Adipocyte (in vitro differentiated cells): ENCODE measurements around the gene ALOX15B.

ENCODE experiments used
- DNase-seq: peaks from one replicate; pipeline ENCODE4 v3.0.0-alpha.2; 2015; ENCODE audit warnings: low read depth
- H3K27me3 ChIP-seq: replicated peaks from 2 replicates; pipeline ENCODE4 v1.7.0; 2013; ENCODE audit warnings: mild to moderate bottlenecking, low read length, moderate library complexity; ENCODE audit not compliant: control insufficient read depth, insufficient read depth
- H3K36me3 ChIP-seq: 2 replicates; pipeline ENCODE4 v1.7.0; 2013; ENCODE audit warnings: low read length, mild to moderate bottlenecking, moderate library complexity; ENCODE audit not compliant: control insufficient read depth, insufficient read depth, severe bottlenecking
- H3K4me1 ChIP-seq: 2 replicates; pipeline ENCODE4 v1.7.0; 2013; ENCODE audit warnings: mild to moderate bottlenecking, low read length, moderate library complexity; ENCODE audit not compliant: control insufficient read depth, insufficient read depth
- H3K4me3 ChIP-seq: 2 replicates; pipeline ENCODE4 v1.7.0; 2013; ENCODE audit warnings: mild to moderate bottlenecking, low read length, moderate library complexity
- H3K9ac ChIP-seq: 2 replicates; pipeline ENCODE4 v1.7.0; 2013; ENCODE audit warnings: mild to moderate bottlenecking, low read length, moderate library complexity
- H3K9me3 ChIP-seq: 2 replicates; pipeline ENCODE4 v1.7.0; 2013; ENCODE audit warnings: mild to moderate bottlenecking, low read length, moderate library complexity; ENCODE audit not compliant: control insufficient read depth

ALOX15B gene

GRCh38 chr17:8015236-8015956 lies 23.5 kb upstream of the ALOX15B start:
- Histone ChIP-seq H3K36me3 (no peaks in the 10 kb centered on the region), H3K4me3 (no peak overlapping the region), H3K9ac (peak overlapping the region; percentile 54), H3K9me3 (no peaks in the 10 kb centered on the region), H3K27me3 (peaks cover 29% of the 10 kb centered on the region), H3K4me1 (peaks cover 24% of the 10 kb centered on the region)
- no peak for DNase-seq

- H3K36me3 ChIP-seq = no peaks in the 10 kb centered on the region
- H3K9me3 ChIP-seq = no peaks in the 10 kb centered on the region
- peak overlapping the region; percentile 54 for H3K9ac ChIP-seq
- H3K27me3 ChIP-seq = peaks cover 29% of the 10 kb centered on the region
- H3K4me3 ChIP-seq = peak overlapping the region; percentile 62
- H3K4me1 ChIP-seq = peaks cover 24% of the 10 kb centered on the region
- DNase-seq = no peak
These were observed 22.8 kb upstream of the ALOX15B start for GRCh38 chr17:8015957-8016631.

- Histone ChIP-seq H3K27me3 (peaks cover 29% of the 10 kb centered on the region), H3K9ac (peak overlapping the region; percentile 54), H3K9me3 (no peaks in the 10 kb centered on the region), H3K36me3 (no peaks in the 10 kb centered on the region), H3K4me3 (peak overlapping the region; percentile 62), H3K4me1 (peaks cover 24% of the 10 kb centered on the region)
- no peak for DNase-seq
These were observed 22.0 kb upstream of the ALOX15B start for GRCh38 chr17:8016632-8017424.

- H3K36me3 ChIP-seq = no peaks in the 10 kb centered on the region
- H3K4me1 ChIP-seq = peaks cover 33% of the 10 kb centered on the region
- no peak overlapping the region for H3K4me3 ChIP-seq
- no peak overlapping the region for H3K9ac ChIP-seq
- DNase-seq = no peak
- peaks cover 17% of the 10 kb centered on the region for H3K27me3 ChIP-seq
- no peaks in the 10 kb centered on the region for H3K9me3 ChIP-seq
These were observed 20.4 kb upstream of the ALOX15B start for GRCh38 chr17:8018436-8018835.

- Histone ChIP-seq H3K4me1 (peaks cover 38% of the 10 kb centered on the region), H3K4me3 (no peak overlapping the region), H3K36me3 (no peaks in the 10 kb centered on the region), H3K9ac (peak overlapping the region; percentile 44), H3K9me3 (no peaks in the 10 kb centered on the region), H3K27me3 (peaks cover 10% of the 10 kb centered on the region)
- no peak for DNase-seq
These were observed 19.7 kb upstream of the ALOX15B start for GRCh38 chr17:8019166-8019565.

- Histone ChIP-seq H3K9ac (peak overlapping the region; percentile 44), H3K9me3 (no peaks in the 10 kb centered on the region), H3K4me3 (no peak overlapping the region), H3K4me1 (peaks cover 40% of the 10 kb centered on the region), H3K36me3 (no peaks in the 10 kb centered on the region), H3K27me3 (peaks cover 7% of the 10 kb centered on the region)
- DNase-seq = no peak
These were observed 18.9 kb upstream of the ALOX15B start for GRCh38 chr17:8019665-8020650.

GRCh38 chr17:8020776-8021564 lies 17.9 kb upstream of the ALOX15B start:
- H3K27me3 ChIP-seq = peaks cover 3% of the 10 kb centered on the region

GRCh38 chr17:8021565-8022359 lies 17.1 kb upstream of the ALOX15B start:
- H3K27me3 ChIP-seq = peaks cover 5% of the 10 kb centered on the region
- H3K4me1 ChIP-seq = peaks cover 32% of the 10 kb centered on the region
- H3K36me3 ChIP-seq = no peaks in the 10 kb centered on the region
- no peak overlapping the region for H3K4me3 ChIP-seq
- no peak for DNase-seq
- H3K9ac ChIP-seq = no peak overlapping the region
- H3K9me3 ChIP-seq = no peaks in the 10 kb centered on the region

More at GRCh38 chr17:8020776-8021564, 17.9 kb upstream of the ALOX15B start:
- no peak overlapping the region for H3K4me3 ChIP-seq
- H3K9me3 ChIP-seq = no peaks in the 10 kb centered on the region
- DNase-seq = no peak
- no peak overlapping the region for H3K9ac ChIP-seq
- no peaks in the 10 kb centered on the region for H3K36me3 ChIP-seq
- H3K4me1 ChIP-seq = peaks cover 38% of the 10 kb centered on the region

- Histone ChIP-seq H3K4me3 (no peak overlapping the region), H3K9ac (no peak overlapping the region), H3K4me1 (peaks cover 25% of the 10 kb centered on the region), H3K27me3 (peaks cover 12% of the 10 kb centered on the region), H3K36me3 (no peaks in the 10 kb centered on the region), H3K9me3 (no peaks in the 10 kb centered on the region)
- DNase-seq = no peak
These were observed 16.4 kb upstream of the ALOX15B start for GRCh38 chr17:8022360-8023003.
